Hematopoietic multipotent progenitor cell (in vitro differentiated cells): ENCODE results near the gene NAV2. TPM values are rescaled to one million over a fixed set of nuclear protein-coding genes. Genes with fewer than 3 reads are reported as not detected.
A peak's percentile ranks its signal among the peaks of the same experiment; 100 is the strongest.

Experiments used
- DNase-seq, 3 donors: peaks; one replicate each; pipeline ENCODE4 v3.0.0-alpha.2; 2011 to 2015; ENCODE audit warnings: low read depth in 2 of 3, low spot score in 2 of 3
- total RNA-seq: library from RNA; depleted of rRNA; stranded (reverse); fragments of >200 nt; gene quantifications from one replicate; pipeline ENCODE4 v1.2.3, GENCODE V29; 2012

NAV2 gene
- total RNA-seq, 1 donor, result 0.27 TPM

- no peak for DNase-seq
Measured at GRCh38 chr11:19683141-19683805, 29.4 kb upstream of the NAV2 start.

DNA sequence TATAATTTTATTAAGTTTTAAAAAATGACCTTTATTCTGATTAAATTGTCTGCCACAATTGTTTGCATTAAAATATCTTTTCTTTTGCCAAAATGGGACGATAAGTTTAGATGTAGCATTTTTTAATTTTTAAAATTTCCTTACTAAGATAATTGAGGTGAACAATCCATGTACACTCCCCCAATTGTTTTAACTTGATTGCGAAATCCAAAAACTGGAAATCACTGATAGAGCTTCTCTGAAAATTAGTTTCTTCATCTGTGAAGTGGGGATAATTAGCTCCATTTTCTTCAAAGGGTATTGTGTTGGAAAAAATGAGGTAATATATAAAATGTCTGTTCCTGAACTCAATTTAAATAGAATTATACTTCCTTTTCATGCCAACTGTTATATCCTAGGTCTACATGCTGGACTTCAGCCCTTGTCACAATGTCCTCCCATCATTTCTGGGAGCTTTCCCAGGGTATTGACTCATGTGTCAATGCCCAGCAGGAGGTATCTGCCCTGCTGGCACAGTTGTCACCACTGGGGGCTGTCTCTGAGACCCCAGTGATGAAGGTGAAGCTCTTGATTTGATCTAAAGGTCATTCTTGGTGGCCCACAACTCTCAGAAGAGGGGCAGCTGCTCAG, 28.7 kb upstream of the NAV2 start:
- no peak for DNase-seq

GRCh38 chr11:19686234-19686633, 26.4 kb upstream of the NAV2 start:
- no peak for DNase-seq

DNA sequence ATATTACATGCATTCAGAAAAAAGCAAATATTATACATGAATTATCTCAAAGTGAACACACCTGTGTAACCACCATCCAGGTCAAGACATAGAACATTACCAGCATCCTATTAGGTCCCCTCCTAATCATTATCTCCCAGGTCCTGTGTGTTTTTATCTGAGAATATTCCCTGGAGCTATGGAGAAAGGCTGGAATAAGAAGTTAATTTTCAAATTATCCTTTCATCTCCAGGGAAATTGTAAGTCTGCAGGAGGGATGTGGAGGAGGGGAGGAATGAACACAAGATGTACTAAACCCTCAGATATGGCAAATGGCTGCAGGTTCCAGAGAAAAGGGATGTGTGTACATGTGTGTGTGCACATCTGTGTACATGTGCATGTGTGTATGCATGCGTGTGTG, 25.2 kb upstream of the NAV2 start:
- DNase-seq, result no peak

DNA sequence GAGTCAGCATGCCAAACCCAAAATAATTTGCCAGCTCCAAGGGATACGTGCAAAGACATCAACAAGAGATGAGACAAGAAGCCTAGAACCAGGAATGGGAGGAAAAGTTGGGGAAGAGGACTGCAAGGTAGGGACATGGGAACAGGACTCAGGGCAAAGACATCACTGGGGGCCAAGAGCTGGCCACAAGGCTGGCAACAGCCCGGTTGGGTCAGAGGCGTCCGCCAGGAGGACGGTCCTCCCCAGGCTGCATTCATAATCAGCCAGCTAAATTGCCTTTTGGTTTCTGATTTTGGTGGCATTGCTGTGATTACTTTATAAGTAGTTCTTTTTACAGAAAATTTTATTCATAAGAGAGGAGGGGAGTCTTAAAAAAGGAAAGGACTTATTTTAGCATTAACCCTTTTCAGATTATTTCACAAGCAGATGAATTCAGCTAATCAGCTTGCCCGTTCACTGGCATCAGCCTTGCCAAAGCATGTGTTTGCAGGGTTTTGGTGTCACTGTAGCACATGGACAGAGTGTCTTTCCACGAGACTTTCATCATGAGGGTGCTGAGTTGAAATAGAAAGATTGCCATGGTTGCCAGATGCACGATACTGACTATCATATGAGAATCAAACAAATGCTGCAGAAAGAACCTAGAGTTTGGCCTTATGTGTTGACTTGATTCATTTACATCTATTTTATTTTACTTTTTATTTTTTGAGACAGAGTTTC, 23.2 kb upstream of the NAV2 start:
- no peak for DNase-seq

DNA sequence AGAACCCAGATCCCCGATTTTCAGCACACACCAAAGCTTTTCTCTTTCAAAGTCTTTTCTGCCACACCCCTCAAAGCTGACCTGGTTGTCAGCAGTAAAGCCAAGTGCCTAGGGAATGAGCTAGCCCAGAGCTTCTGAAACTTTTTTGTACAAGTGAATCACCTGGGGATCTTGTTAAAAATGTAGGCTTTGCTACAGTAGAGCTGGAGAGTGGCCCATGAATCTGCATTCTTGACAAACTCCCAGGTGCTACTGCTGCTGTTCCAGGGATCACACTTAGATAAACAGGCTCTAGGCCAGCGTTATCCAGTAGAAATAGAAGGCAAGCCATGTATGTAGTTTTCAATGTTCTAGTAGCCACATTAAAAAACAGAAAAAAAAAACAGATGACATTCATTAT, 21.8 kb upstream of the NAV2 start:
- DNase-seq, result no peak

DNA sequence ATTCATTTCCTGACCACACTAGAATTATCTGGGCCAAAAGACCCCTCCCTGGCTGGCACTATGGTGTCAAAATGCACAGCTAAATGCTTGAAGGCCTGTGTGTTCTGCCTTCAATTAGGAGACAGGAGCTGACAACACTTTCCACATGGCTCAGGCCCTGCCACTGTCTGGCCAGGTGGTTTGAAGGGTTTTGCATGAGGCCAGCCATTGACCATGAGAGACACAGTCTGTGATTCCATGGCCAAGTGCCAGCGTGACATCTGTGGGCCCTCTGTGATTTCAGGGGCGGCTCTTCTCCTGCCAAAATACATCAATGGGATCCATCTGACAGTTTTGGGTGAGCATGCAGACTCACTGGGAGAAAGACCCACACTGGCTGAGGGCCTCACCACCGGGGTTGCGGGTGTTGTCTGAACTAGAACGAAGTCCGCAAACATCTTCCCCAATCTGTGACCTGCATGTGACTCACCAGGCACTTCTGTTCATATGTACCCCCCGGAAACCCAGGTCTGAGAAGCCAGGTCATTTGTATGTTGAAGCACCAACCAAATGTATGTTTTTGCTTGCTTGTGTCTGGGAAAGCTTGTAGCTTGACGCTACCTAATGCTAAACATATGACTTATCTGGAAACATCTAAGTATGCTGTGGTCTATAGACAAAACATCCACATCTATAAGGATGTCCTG, 20.7 kb upstream of the NAV2 start:
- no peak for DNase-seq

- DNase-seq, result no peak
Measured at GRCh38 chr11:19693146-19693545, 19.5 kb upstream of the NAV2 start.

DNA sequence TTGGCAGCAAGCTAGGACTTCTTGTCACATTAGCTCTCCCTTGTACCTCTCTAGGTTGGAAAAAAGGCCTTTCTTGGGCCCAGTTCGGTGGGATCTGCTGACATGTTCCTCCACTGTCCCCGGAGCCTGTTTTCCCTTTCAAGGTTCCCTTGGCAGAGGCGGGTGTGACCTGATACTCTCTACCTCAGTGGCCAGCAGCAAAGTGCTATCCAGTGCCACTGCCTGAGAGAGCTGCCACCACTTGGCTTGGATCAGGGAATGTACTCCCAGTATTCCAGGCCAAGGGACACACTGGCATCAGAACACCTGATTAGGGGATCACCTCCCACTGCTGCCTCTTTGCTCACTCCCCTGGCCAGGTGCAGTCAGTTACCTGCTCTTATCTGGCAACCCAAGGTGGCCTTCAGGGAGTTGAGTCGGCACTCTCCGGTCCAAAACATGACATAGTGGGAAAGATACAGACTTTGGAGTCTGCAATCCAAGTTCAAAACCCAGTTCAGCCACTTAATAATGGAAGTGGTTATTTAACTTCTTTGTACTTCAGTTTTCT, 17.8 kb upstream of the NAV2 start:
- DNase-seq, result no peak

GRCh38 chr11:19696073-19696472, 16.6 kb upstream of the NAV2 start:
- DNase-seq, result no peak

DNA sequence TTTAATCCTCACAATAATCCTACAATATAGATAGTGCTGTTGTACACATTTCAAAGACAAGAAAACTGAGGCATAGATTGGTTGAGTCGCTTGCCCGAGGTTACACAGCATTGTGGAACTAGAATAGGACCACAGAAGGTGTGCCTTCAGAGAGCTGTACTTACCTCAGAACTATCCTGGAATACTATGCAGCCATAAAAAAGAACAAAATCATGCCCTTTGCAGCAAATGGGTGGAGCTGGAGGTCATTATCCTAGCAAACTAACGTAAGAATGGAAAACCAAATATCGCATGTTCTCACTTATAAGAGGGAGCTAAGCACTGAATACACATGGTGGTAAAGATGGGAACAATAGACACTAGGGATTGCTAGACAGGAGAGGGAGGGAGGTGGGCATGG, 15.7 kb upstream of the NAV2 start:
- DNase-seq, result no peak

DNA sequence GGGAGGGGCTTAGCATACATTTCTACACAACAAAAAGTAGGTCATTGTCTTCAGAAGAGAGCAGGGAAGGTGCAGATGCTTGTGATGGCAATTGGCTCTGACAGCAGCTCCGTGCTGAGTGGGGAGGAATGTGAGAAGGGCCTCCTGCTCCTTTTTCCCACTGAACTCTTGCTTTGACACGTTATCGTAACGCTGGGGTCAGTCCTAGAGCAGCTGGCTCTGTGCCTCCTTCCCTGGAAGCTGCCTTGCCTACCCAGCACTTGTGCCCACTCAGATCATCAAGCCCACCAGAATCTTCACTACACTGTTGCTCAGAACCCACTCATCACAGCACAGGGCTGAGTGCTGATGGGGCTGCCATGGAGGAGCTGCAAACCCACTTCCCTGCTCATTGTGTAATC, 14.9 kb upstream of the NAV2 start:
- no peak for DNase-seq

DNA sequence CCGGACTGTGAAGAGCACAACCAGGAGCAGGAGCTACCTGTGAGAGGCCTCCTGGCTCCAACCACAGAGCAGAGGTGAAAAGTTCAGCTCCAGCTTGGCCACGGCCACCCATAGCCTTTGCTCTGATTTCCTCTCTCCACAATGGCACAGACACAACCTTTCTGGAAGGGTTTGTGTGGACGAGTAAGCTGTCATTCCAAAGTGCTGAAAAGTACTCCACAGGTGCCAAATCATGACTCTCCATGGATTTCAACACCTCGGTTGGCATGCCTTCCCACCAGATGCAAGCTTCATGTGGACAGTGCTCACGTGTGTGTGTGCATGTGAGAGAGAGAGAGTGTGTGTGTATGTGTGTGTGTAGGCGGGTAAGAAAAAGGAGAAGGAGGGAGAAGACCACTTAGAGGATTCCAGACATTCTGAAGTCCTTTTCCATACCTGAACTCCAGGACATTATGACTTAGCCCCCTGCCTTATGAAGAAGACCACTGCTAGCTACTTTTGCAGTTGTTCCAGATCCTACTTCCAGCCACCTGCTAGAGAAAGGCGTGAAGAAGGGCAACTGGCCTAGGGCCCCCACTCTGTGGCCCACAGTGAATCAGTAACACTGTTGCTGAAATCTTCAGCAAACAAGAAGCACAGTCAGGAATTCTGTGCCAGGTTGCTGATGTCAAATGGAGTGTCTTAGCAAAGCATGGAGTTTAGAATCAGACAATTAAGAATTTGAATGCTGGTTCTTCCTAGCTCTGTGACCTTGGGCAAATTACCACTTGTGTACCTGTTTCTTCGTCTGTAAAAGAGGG, 13.9 kb upstream of the NAV2 start:
- no peak for DNase-seq

DNA sequence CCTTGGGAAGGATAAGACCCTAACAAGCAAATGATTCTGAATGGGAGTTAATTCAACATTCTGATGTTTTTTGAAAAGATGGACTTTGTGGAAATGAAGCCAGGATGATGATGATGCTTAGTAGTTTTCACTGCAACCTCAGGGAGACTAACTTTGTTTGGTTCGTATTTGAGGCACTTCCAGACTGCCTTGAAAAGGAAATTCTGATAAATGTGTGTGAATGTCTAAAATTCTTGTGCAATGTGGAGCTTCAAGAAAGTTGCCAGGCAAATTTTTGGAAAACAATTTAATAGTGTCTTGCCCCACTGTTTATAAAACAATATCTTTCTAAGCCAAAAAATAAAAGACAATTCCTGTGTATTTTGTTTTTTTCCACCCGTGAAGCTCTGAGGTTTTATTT, 11.2 kb upstream of the NAV2 start:
- DNase-seq, result no peak

DNA sequence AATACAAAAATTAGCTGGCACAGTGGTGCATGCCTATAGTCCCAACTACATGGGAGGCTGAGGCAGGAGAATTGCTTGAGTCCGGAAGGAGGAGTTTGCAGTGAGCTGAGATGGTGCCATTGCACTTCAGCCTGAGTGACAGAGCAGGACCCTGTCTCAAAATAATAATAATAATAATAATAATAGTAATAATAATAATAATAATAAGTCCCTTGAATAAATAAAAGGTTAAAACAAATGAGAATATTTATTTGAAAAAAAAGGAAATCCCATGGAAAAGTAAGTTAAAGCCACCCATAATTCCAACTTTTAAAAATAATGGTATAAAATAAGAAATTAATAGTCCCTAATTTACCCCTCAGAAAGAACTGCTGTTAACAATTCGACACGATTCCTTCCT, 10.0 kb upstream of the NAV2 start:
- no peak for DNase-seq

- DNase-seq, result peak in 1 of 3 donors; percentile 19
Measured at GRCh38 chr11:19703211-19703610, 9.4 kb upstream of the NAV2 start.

GRCh38 chr11:19704213-19704612, 8.4 kb upstream of the NAV2 start:
- DNase-seq, result no peak

DNA sequence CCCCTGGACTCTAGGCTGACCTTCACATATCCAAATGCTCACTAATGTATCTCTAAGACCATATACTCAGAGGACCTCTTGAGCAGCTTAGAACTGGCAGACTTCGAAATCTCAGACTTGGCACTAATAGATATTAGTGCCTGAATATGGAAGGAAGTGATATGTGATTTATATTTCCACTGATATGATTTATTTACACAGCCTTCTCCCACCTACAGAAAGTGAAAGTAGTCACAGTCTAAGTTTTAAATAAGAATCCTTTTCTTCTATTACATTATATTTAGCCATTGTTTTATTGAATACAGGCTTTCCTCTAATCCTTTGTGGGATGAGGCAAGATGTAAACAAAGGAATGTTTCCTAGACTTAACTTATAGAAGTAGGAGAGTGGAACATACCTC, 6.7 kb upstream of the NAV2 start:
- DNase-seq, result peak in 1 of 3 donors; percentile 41

GRCh38 chr11:19711911-19712280, 741 bp upstream of the NAV2 start:
- peak in 1 of 3 donors; percentile 10 for DNase-seq

GRCh38 chr11:19713196-19714021, 772 bp downstream of the NAV2 start:
- DNase-seq, result no peak
